DOHH2 (cell line): Measurements from ENCODE around the gene RPS6KA2.

Source experiments
- H3F3A ChIP-seq: fragments of 200-600 bp; sonication (generic), shearing (Covaris generic); 2 replicates; pipeline ENCODE4 v1.6.0; 2016; ENCODE audit warnings: antibody characterized with exemption, mild to moderate bottlenecking; ENCODE audit not compliant: control insufficient read depth, insufficient read depth
- H3K27ac ChIP-seq: fragments of 200-600 bp; sonication (generic); 2 replicates; pipeline ENCODE4 v1.5.1; 2014; ENCODE audit warnings: low read depth, mild to moderate bottlenecking, low read length, moderate library complexity
- H3K27me3 ChIP-seq: fragments of 200-600 bp; sonication (generic); 2 replicates; pipeline ENCODE4 v1.6.1; 2014; ENCODE audit warnings: mild to moderate bottlenecking, low read length, mixed read lengths; ENCODE audit not compliant: control insufficient read depth
- H3K36me3 ChIP-seq: fragments of 200-600 bp; sonication (generic); 2 replicates; pipeline ENCODE4 v1.6.1; 2014; ENCODE audit warnings: mild to moderate bottlenecking, low read length, moderate library complexity, mixed read lengths; ENCODE audit not compliant: control insufficient read depth
- H3K4me1 ChIP-seq: fragments of 200-600 bp; sonication (generic); 2 replicates; pipeline ENCODE4 v1.6.1; 2014; ENCODE audit warnings: mild to moderate bottlenecking, low read length, mixed read lengths; ENCODE audit not compliant: control insufficient read depth
- H3K4me2 ChIP-seq: fragments of 200-600 bp; sonication (generic); 2 replicates; pipeline ENCODE4 v1.6.0; 2014; ENCODE audit warnings: mild to moderate bottlenecking, low read length, moderate library complexity
- H3K4me3 ChIP-seq: fragments of 200-600 bp; sonication (generic); 2 replicates; pipeline ENCODE4 v1.5.1; 2014; ENCODE audit warnings: mild to moderate bottlenecking, low read length, mixed read lengths
- H3K79me2 ChIP-seq: fragments of 200-600 bp; sonication (generic); 2 replicates; pipeline ENCODE4 v1.6.1; 2014; ENCODE audit warnings: mild to moderate bottlenecking, low read length, mixed read lengths; ENCODE audit not compliant: control insufficient read depth
- H3K9me2 ChIP-seq: fragments of 200-600 bp; sonication (generic); replicated peaks from 2 replicates; pipeline ENCODE4 v1.6.1; 2014; ENCODE audit warnings: mild to moderate bottlenecking, low read length, mixed read lengths; ENCODE audit not compliant: control insufficient read depth
- H3K9me3 ChIP-seq: fragments of 200-600 bp; sonication (generic); 2 replicates; pipeline ENCODE4 v1.6.1; 2014; ENCODE audit warnings: antibody characterized with exemption, low read length, mixed read lengths; ENCODE audit not compliant: control insufficient read depth, insufficient read depth
- H4K20me1 ChIP-seq: fragments of 200-600 bp; sonication (generic); 2 replicates; pipeline ENCODE4 v1.6.0; 2014; ENCODE audit warnings: low read depth, mild to moderate bottlenecking, antibody characterized with exemption, low read length, moderate library complexity; ENCODE audit not compliant: control insufficient read depth, insufficient read depth
- CTCF ChIP-seq: fragments of 200-600 bp; sonication (generic); IDR thresholded peaks from one replicate; pipeline ENCODE4 v1.5.1; 2014; ENCODE audit warnings: antibody characterized with exemption, mild to moderate bottlenecking, low read depth, low read length; ENCODE audit not compliant: poor library complexity, severe bottlenecking
- EZH2phosphoT487 ChIP-seq: fragments of 200-600 bp; sonication (generic); IDR thresholded peaks from 2 replicates; pipeline ENCODE4 v1.6.1; 2017; ENCODE audit warnings: borderline replicate concordance, mild to moderate bottlenecking, antibody characterized with exemption, low read length, moderate library complexity, mixed read lengths

The RPS6KA2 gene

GRCh38 chr6:166542580-166542912, 84.5 kb downstream of the RPS6KA2 start:
- H3K4me3 ChIP-seq: no peak overlapping the region
- H3K27ac ChIP-seq: no peak overlapping the region
- no peaks in the 10 kb centered on the region for H3F3A ChIP-seq
- H4K20me1 ChIP-seq: no peaks in the 10 kb centered on the region
- H3K36me3 ChIP-seq: no peaks in the 10 kb centered on the region
- no peaks in the 10 kb centered on the region for H3K9me2 ChIP-seq
- H3K9me3 ChIP-seq: no peaks in the 10 kb centered on the region
- TF ChIP-seq EZH2phosphoT487: no peak
- TF ChIP-seq CTCF: no peak
- no peaks in the 10 kb centered on the region; the same call in 1 of the 2 replicates for H3K27me3 ChIP-seq
- H3K4me2 ChIP-seq: no peak overlapping the region
- H3K79me2 ChIP-seq: no peaks in the 10 kb centered on the region
- peaks cover 9% of the 10 kb centered on the region for H3K4me1 ChIP-seq

GRCh38 chr6:166541876-166542579, 85.0 kb downstream of the RPS6KA2 start:
- H3K4me1 ChIP-seq: peaks cover 9% of the 10 kb centered on the region
- no peak for TF ChIP-seq EZH2phosphoT487
- TF ChIP-seq CTCF: no peak
- no peaks in the 10 kb centered on the region; the same call in 1 of the 2 replicates for H3K27me3 ChIP-seq
- H3K4me2 ChIP-seq: no peak overlapping the region
- H3K79me2 ChIP-seq: no peaks in the 10 kb centered on the region
- H3K9me3 ChIP-seq: no peaks in the 10 kb centered on the region
- no peaks in the 10 kb centered on the region for H3F3A ChIP-seq
- H3K27ac ChIP-seq: no peak overlapping the region
- H3K9me2 ChIP-seq: no peaks in the 10 kb centered on the region
- H3K36me3 ChIP-seq: no peaks in the 10 kb centered on the region
- H3K4me3 ChIP-seq: no peak overlapping the region
- no peaks in the 10 kb centered on the region for H4K20me1 ChIP-seq

- H3K4me3 ChIP-seq: no peak overlapping the region
- H3K4me1 ChIP-seq: peaks cover 9% of the 10 kb centered on the region
- H3F3A ChIP-seq: no peaks in the 10 kb centered on the region
- H3K79me2 ChIP-seq: no peaks in the 10 kb centered on the region
- no peaks in the 10 kb centered on the region; the same call in 1 of the 2 replicates for H3K27me3 ChIP-seq
- no peaks in the 10 kb centered on the region for H4K20me1 ChIP-seq
- H3K4me2 ChIP-seq: no peak overlapping the region
- no peaks in the 10 kb centered on the region for H3K36me3 ChIP-seq
- H3K27ac ChIP-seq: no peak overlapping the region
- no peak for TF ChIP-seq EZH2phosphoT487
- no peak for TF ChIP-seq CTCF
- H3K9me2 ChIP-seq: no peaks in the 10 kb centered on the region
- H3K9me3 ChIP-seq: no peaks in the 10 kb centered on the region
These were observed 85.7 kb downstream of the RPS6KA2 start for GRCh38 chr6:166541366-166541765.
